ENCODE measurements around the gene PGAM1. TPM values are rescaled to one million over a fixed set of nuclear protein-coding genes. Genes with fewer than 3 reads are reported as not detected.
A peak's percentile ranks its signal among the peaks of the same experiment; 100 is the strongest.

Gene PGAM1
- total and polyA plus RNA-seq, 9 of the 15 experiments (the other 6 are each of a cell fraction or from before 2014, with no cell fraction given) = 40.3 to 559 (median 269) TPM

DNA sequence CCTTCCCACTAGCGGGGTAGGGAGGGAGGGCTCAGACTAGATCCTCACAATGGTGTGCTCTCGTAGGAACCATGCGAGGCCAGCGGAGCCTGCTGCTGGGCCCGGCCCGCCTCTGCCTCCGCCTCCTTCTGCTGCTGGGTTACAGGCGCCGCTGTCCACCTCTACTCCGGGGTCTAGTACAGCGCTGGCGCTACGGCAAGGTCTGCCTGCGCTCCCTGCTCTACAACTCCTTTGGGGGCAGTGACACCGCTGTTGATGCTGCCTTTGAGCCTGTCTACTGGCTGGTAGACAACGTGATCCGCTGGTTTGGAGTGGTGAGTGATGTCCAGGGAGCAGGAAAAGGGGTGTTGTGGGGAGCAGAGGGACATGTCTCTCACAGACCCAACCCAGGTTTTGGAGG lies 25.6 kb downstream of the PGAM1 start:
- H3K9me3 ChIP-seq (replicated peaks; ENCODE audit: control insufficient read depth, insufficient read depth, low read depth, low read length) = no peaks in the 10 kb centered on the region
- ChIA-PET CTCF (ENCODE audit: low intra/inter-chr PET ratio) (no interaction called here), POLR2A (interaction anchor here (0.7 to 1.2 kb wide), 2 partner anchors 10 to 28 kb away, joined by 3 read pairs; no protein-coding TSS in a partner anchor)
- no peak overlapping the region for H3K4me2 ChIP-seq (ENCODE audit: insufficient read depth, low read length)
- H3K27me3 ChIP-seq (ENCODE audit: control insufficient read depth in 2 of 2, insufficient read depth in 2 of 2, low read length in 2 of 2) = no peaks in the 10 kb centered on the region
- intact Hi-C loops (cut with micrococcal nuclease) = no loop called here
- no peaks in the 10 kb centered on the region for H4K20me1 ChIP-seq (replicated peaks; ENCODE audit: control insufficient read depth, insufficient read depth, low read length)
- H3K9me1 ChIP-seq (ENCODE audit: control insufficient read depth, insufficient read depth, low read length) = no peaks in the 10 kb centered on the region
- H3K79me2 ChIP-seq (ENCODE audit: control insufficient read depth, insufficient read depth, low read length) = peaks cover 15% of the 10 kb centered on the region
- ATAC-seq (no peak), DNase-seq (ENCODE audit: extremely low read depth in 1 of 4, low spot score in 3 of 4) (no peak), FAIRE-seq (no peak)
- H3K9ac ChIP-seq (ENCODE audit: insufficient read depth in 1 of 2, low read depth in 2 of 2, low read length in 2 of 2) = 0 out of 4 replicates have a peak overlapping the region, but pooled peaks of 1 of the 2 experiments have one; percentile 4
- in situ Hi-C loops (cut with MboI) = no loop called here
- WGBS (ENCODE audit: insufficient coverage, low coverage, missing lambda C conversion rate) = 89% methylated on average over 7 of the region's 17 CpGs
- no peak for TF ChIP-seq KDM4B (IDR thresholded peaks at IDR 0.05; ENCODE audit: borderline replicate concordance in 2 of 2, low read depth in 1 of 2)
- peaks cover 44% of the 10 kb centered on the region; the same call in 2 of the 3 replicates for H3K36me3 ChIP-seq (ENCODE audit: control insufficient read depth, insufficient read depth, low read length)
- H3K4me3 ChIP-seq = no peak overlapping the region
- no TSS peak for BruUV-seq (replicated peaks)
- no peak overlapping the region for H3K27ac ChIP-seq (ENCODE audit: extremely low read depth, low read depth, low read length)
- no peak overlapping the region for H2AFZ ChIP-seq (ENCODE audit: low read depth, low read length)
- peaks cover 2 to 6% of the 10 kb centered on the region in 2 experiments; a peak in 4 of 5 replicates for H3K4me1 ChIP-seq (replicated peaks in 1 of 2; ENCODE audit: control insufficient read depth in 2 of 2, insufficient read depth in 2 of 2, low read length in 2 of 2)

DNA sequence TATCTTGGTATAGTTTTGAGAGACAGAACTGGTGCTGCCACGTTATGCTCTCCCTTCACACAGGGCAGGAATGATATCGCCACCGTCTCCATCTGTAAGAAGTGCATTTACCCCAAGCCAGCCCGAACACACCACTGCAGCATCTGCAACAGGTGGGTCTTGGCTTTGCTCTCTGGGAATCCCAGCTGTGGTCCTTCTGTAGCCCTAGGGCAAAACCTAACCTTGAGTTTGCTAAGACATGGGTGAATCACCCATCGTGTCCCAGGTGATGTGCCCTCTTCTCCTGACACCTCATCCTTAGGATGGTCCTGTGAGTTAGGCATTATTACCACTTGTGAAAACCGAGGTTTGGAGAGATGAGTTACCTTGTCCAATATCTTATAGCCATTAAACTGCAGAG lies 26.4 kb downstream of the PGAM1 start:
- Histone ChIP-seq H3K27ac (ENCODE audit: extremely low read depth, low read depth, low read length) (no peak overlapping the region), H3K4me2 (ENCODE audit: insufficient read depth, low read length) (no peak overlapping the region), H3K9me1 (ENCODE audit: control insufficient read depth, insufficient read depth, low read length) (no peaks in the 10 kb centered on the region), H3K4me1 (replicated peaks in 1 of 2; ENCODE audit: control insufficient read depth in 2 of 2, insufficient read depth in 2 of 2, low read length in 2 of 2) (peaks cover under 1 to 3% of the 10 kb centered on the region in 2 experiments; a peak in 3 of 5 replicates), H3K9me3 (replicated peaks; ENCODE audit: control insufficient read depth, insufficient read depth, low read depth, low read length) (no peaks in the 10 kb centered on the region), H2AFZ (ENCODE audit: low read depth, low read length) (no peak overlapping the region), H3K27me3 (ENCODE audit: control insufficient read depth in 2 of 2, insufficient read depth in 2 of 2, low read length in 2 of 2) (no peaks in the 10 kb centered on the region), H3K9ac (ENCODE audit: insufficient read depth in 1 of 2, low read depth in 2 of 2, low read length in 2 of 2) (no peak overlapping the region), H3K79me2 (ENCODE audit: control insufficient read depth, insufficient read depth, low read length) (peaks cover 8% of the 10 kb centered on the region), H3K4me3 (no peak overlapping the region), H3K36me3 (ENCODE audit: control insufficient read depth, insufficient read depth, low read length) (peaks cover 52% of the 10 kb centered on the region; the same call in 2 of the 3 replicates), H4K20me1 (replicated peaks; ENCODE audit: control insufficient read depth, insufficient read depth, low read length) (no peaks in the 10 kb centered on the region)
- ATAC-seq = no peak
- no TSS peak for BruUV-seq (replicated peaks)
- ChIA-PET CTCF (ENCODE audit: low intra/inter-chr PET ratio) (no interaction called here), POLR2A (interaction anchor here (1.7 kb wide), 1 partner anchor 12 kb away, joined by 4 read pairs; no protein-coding TSS in a partner anchor)
- 66% methylated on average over 5 of the region's 6 CpGs for WGBS (ENCODE audit: insufficient coverage, low coverage, missing lambda C conversion rate)
- no peak for DNase-seq (ENCODE audit: extremely low read depth in 1 of 4, low spot score in 3 of 4)
- in situ Hi-C loops (cut with MboI) (no loop called here), intact Hi-C loops (cut with micrococcal nuclease) (no loop called here)
- FAIRE-seq = no peak
- TF ChIP-seq, protein P1, sequence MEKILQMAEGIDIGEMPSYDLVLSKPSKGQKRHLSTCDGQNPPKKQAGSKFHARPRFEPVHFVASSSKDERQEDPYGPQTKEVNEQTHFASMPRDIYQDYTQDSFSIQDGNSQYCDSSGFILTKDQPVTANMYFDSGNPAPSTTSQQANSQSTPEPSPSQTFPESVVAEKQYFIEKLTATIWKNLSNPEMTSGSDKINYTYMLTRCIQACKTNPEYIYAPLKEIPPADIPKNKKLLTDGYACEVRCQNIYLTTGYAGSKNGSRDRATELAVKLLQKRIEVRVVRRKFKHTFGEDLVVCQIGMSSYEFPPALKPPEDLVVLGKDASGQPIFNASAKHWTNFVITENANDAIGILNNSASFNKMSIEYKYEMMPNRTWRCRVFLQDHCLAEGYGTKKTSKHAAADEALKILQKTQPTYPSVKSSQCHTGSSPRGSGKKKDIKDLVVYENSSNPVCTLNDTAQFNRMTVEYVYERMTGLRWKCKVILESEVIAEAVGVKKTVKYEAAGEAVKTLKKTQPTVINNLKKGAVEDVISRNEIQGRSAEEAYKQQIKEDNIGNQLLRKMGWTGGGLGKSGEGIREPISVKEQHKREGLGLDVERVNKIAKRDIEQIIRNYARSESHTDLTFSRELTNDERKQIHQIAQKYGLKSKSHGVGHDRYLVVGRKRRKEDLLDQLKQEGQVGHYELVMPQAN (IDR thresholded peaks at IDR 0.05; ENCODE audit: borderline replicate concordance) = no peak
- no peak for TF ChIP-seq ZNF695 (CRISPR knock-in tag; IDR thresholded peaks at IDR 0.05)
- TF ChIP-seq SRF (CRISPR knock-in tag; IDR thresholded peaks at IDR 0.05) = no peak
- TF ChIP-seq, protein P2, sequence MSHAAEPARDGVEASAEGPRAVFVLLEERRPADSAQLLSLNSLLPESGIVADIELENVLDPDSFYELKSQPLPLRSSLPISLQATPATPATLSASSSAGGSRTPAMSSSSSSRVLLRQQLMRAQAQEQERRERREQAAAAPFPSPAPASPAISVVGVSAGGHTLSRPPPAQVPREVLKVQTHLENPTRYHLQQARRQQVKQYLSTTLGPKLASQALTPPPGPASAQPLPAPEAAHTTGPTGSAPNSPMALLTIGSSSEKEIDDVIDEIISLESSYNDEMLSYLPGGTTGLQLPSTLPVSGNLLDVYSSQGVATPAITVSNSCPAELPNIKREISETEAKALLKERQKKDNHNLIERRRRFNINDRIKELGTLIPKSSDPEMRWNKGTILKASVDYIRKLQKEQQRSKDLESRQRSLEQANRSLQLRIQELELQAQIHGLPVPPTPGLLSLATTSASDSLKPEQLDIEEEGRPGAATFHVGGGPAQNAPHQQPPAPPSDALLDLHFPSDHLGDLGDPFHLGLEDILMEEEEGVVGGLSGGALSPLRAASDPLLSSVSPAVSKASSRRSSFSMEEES (CRISPR knock-in tag; IDR thresholded peaks at IDR 0.05) = no peak
- no peak for TF ChIP-seq SMARCB1 (IDR thresholded peaks at IDR 0.05; ENCODE audit: insufficient read length, low read depth)
- TF ChIP-seq RBM39 (optimal IDR thresholded peaks at IDR 0.05; ENCODE audit: low read depth, low read length) = no peak

All from K562 (cell line).